K562 treated with DMSO at 1 percent for 24 hours (cell line): Measurements from ENCODE around the gene IHH. TPM values are rescaled to one million over a fixed set of nuclear protein-coding genes. Genes with fewer than 3 reads are reported as not detected.

Experiments used
- total RNA-seq: library from RNA; unstranded; fragments of 300-600 nt; gene quantifications from 2 replicates; pipeline ENCODE4 v1.2.3, GENCODE V29; 2022; ENCODE audit warnings: low read depth; ENCODE audit not compliant: insufficient read depth

Gene IHH
- total RNA-seq: not detected in 2 replicates

DNA sequence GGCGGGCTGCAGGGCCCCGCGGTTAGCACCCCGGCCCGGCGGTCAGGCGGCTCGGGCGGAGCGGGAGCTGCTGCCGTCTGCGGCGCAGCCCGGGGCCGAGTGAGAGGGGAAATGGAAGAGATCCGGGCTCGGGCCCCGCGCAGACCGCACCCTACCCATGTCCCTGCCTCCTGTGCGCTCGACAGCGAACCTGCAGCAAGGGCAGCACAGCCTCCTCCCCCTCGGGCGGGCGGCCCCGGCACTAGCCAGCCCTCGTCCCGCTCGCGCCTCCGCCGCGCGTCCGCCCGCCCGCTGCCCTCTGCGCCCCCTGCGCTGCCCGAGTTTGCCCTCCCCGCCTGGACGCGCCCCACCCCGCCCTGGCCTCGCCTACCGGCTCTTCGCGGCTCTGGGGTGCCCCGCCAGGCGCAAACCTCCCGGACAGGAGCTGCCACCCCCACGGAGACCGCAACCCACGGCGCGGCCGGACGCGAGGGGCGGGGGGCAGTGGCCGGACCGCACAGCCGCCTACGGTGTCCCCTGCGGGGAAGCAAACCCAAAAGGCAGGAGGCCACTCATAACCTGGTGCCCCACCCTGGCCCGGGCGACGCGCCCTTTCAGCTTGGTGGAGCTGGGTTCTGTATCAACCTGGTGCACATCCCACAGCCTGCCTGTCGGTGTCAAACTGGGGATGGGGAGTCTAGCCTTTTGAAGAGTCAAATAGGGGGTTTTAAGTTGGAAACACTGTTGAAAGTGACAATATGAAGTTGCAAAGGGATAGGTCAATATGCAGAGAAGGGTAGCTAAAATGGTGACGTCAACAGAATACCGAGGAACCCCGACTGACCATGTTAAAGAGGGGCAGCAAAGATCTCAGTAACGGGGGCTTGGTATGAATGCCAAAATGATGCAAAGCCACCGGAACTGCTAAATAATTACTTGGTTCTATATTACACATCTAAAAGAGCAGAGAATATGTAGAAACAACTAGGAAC, at the start of gene IHH:
IHH (minus strand) TSS at position 101 of the 971 bp plus-strand sequence. CDS start 454 bp downstream, outside the sequence.

DNA sequence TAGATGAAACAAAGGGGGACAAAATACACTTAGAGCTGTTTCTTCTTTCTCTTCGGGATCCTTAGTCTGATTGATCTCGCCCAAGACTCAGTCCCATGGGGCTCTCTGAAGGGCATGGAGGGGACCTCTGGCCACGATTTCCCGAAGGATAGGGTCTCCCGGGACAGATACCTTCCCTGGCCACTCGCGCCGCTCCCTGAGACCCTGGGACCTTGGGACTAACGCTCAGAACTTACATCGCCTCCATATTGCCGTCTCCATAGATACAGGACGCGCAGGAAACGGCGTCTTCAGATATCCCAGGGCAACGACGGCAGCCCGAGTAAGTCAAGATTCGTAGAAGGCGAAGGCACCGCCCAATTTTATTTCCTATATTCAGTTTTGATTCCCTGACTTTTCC, 19.5 kb downstream of the IHH start, which contains the start of gene CFAP65:
CFAP65 (minus strand) TSS at position 265 of the 400 bp plus-strand sequence. CDS start 2,468 bp downstream, outside the sequence.

Other genes starting within 250 kb of the IHH start
- gene PRKAG3, start 229.1 kb downstream of the IHH start, total RNA-seq: not detected in 2 replicates
- gene WNT6, start 201.1 kb downstream of the IHH start, total RNA-seq: not detected in 2 replicates
- 0.20 TPM in 1 of 2 replicates, not detected in the other for gene WNT10A, start 180.1 kb downstream of the IHH start, total RNA-seq
- gene CDK5R2, start 101.3 kb downstream of the IHH start, total RNA-seq: 0.57 and 0.76 TPM in 2 replicates
- gene FEV, start 75.7 kb downstream of the IHH start, total RNA-seq: 0.69 and 0.71 TPM in 2 replicates
- not detected in 2 replicates for gene CRYBA2, start 67.5 kb downstream of the IHH start, total RNA-seq
- gene CFAP65, start 19.4 kb downstream of the IHH start, total RNA-seq: not detected in 2 replicates
- gene NHEJ1, start 99.9 kb upstream of the IHH start, total RNA-seq: 12.2 and 12.3 TPM in 2 replicates
- gene SLC23A3, start 109.1 kb upstream of the IHH start, total RNA-seq: 0.38 and 0.43 TPM in 2 replicates
- gene CNPPD1, start 116.0 kb upstream of the IHH start, total RNA-seq: 65.7 and 71.2 TPM in 2 replicates
- 34.7 and 36.3 TPM in 2 replicates for gene RETREG2, start 117.4 kb upstream of the IHH start, total RNA-seq
- 39.5 and 43.7 TPM in 2 replicates for gene ZFAND2B, start 145.9 kb upstream of the IHH start, total RNA-seq
- 21.7 and 26.6 TPM in 2 replicates for gene ABCB6, start 158.0 kb upstream of the IHH start, total RNA-seq
- gene ATG9A, start 168.7 kb upstream of the IHH start, total RNA-seq: 39.6 and 40.5 TPM in 2 replicates
- gene ANKZF1, start 168.9 kb upstream of the IHH start, total RNA-seq: 27.6 and 28.6 TPM in 2 replicates
- 5.0 and 5.2 TPM in 2 replicates for gene GLB1L, start 184.5 kb upstream of the IHH start, total RNA-seq
- gene STK16, start 184.6 kb upstream of the IHH start, total RNA-seq: 19.6 and 19.8 TPM in 2 replicates
- not detected in 2 replicates for gene TUBA4B, start 192.3 kb upstream of the IHH start, total RNA-seq
- gene TUBA4A, start 193.0 kb upstream of the IHH start, total RNA-seq: 88.8 and 98.5 TPM in 2 replicates
- 34.4 and 41.9 TPM in 2 replicates for gene DNAJB2, start 218.4 kb upstream of the IHH start, total RNA-seq
- 0.42 TPM in 1 of 2 replicates, not detected in the other for gene PTPRN, start 248.5 kb upstream of the IHH start, total RNA-seq